ENCODE data around the gene CDK3.
"Not testable (repeated sequence)": the region's sequence is repeated elsewhere in the genome, so short reads cannot be mapped to it uniquely, and the experiment has no call there.

Gene CDK3

GRCh38 chr17:76044475-76045007, 43.9 kb downstream of the CDK3 start:
- DNase-seq, result not testable (repeated sequence)

DNA sequence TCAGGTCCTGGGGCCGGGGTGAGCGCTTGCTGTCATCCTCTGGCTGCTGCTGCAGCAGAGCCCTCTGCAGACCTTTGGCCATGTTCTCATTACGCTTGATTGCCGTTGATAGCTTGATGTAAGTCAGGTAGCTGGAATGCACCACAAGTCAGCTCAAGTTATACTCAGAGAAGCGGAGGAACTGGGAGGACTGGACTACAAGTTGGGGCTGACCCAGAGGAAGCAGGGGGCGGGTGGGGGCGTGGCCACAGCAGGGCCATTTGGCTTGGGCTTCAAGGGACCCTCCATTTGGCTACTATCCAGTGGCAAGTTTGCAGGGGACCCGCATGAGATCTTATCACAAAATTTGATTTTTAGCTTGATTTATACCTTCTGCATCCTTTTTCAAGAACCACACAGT, 45.4 kb downstream of the CDK3 start:
- no peak for DNase-seq

GRCh38 chr17:76048025-76048605, 47.5 kb downstream of the CDK3 start:
- DNase-seq, result no peak

DNA sequence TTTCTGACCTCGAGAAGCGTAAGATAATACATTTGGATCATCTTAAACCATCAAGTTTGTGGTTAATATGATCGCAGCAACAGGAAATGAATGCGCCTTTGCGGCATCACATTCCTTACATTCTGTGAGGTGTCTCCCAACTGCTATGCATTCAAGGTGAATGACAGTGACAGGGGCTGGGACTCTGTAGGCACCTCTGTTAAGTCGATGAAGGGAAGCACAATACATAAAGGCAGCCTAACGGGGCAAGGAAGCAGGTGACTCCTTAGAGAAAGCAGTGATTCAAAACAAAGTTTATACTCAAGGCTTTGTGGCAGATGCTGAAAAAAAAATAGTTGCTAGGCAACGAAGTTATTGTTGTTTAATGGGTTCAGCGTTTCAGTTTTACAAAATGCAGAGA, 48.1 kb downstream of the CDK3 start:
- peak; percentile 23 for DNase-seq

DNA sequence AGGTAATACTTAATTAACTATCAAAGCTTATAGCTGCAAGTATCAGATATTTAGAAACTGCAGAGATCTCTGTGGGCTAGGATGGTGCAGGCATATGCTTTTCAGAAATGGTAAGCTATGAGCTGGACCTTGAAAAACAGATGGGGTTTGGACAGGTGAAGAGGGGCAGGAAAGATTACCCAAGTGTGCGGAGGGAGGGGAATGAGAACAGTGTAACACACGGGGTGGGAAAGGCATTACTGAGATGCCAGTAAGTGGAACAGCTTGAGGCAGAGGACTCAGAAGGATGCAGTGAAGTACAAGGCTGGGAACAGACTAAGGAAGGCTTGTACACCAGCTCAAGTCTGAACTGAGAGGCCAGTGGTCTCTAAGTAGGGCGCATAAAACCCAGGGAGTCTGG, 48.6 kb downstream of the CDK3 start:
- DNase-seq, result no peak

GRCh38 chr17:76049836-76050537, 49.3 kb downstream of the CDK3 start:
- DNase-seq, result no peak

GRCh38 chr17:76050538-76051467, 50.1 kb downstream of the CDK3 start:
- no peak for DNase-seq

- DNase-seq, result no peak
Observed at GRCh38 chr17:76051561-76051960, 50.9 kb downstream of the CDK3 start.

DNA sequence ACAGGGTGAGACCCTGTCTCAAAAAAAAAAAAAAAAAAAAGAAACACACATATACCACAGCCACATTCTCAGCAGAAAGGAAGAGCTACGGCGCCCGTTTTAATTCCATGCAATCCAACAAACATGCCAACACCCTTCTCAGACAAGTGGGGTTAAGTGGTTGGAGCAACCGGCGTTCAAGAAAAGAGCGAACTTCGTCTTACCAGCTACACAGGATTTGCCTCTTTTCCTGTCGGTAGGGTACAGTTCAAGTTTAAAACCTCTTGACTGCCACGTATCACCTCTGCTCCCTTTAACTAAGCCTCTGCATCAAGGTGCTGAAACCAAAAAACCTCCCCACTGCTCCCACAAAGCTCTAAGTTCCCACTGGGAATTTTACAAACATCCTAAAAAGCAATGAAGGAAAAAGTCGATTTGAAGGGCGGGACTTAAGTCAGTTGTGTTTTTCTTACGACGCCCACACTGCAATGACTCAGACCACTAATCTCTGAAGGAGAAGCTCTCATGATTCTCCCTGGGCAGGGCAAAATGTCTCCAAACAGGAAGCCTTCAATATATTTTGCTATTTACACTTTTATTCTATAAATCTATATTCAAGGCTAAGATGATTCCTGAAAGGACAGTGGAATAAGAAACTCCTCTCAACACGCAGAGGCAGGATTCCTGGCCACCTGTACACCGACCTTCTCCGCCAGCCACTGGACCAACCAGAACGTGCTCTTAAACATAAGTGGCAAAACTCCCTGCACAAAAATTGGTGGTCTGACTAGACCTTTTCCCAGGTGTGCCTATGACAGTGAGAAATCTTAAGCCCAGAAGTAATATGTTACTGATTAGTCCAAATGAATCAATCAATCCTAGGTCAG, 52.8 kb downstream of the CDK3 start:
- peak; percentile 52 for DNase-seq

- peak; percentile 20 for DNase-seq
Observed at GRCh38 chr17:76054112-76054476, 53.4 kb downstream of the CDK3 start.
